Right ventricle myocardium superior (tissue), 1 donor: ENCODE results near the gene CREBRF. TPM values are rescaled to one million over a fixed set of nuclear protein-coding genes. Genes with fewer than 3 reads are reported as not detected.

Experiments used
- ATAC-seq: fragments of 200-7000 bp; cut with Tn5 transposase; one replicate; pipeline ENCODE4 v1.9.1; 2020; ENCODE audit warnings: mild to moderate bottlenecking; ENCODE audit not compliant: poor library complexity
- DNase-seq: peaks from one replicate; pipeline ENCODE4 v3.0.0-alpha.2; 2020
- intact Hi-C: fragments of 100-400 bp; cut with DNase I; formaldehyde crosslinking; loops from one replicate; pipeline ENCODE4 v1.11.2; 2022
- total RNA-seq: library from RNA; stranded (reverse); fragmentation: NEBNext Ultra II Directional; extraction: Animal tissue kit (Norgen Biotek cat#: 25700); gene quantifications from one replicate; pipeline ENCODE4 v1.2.1, GENCODE V29; 2021
- donor health status: DM: no; HTN: yes; CAD: no; lungs with severe emphysema.

Gene CREBRF
- total RNA-seq, 1 donor from 2014 or later: 23.9 TPM

DNA sequence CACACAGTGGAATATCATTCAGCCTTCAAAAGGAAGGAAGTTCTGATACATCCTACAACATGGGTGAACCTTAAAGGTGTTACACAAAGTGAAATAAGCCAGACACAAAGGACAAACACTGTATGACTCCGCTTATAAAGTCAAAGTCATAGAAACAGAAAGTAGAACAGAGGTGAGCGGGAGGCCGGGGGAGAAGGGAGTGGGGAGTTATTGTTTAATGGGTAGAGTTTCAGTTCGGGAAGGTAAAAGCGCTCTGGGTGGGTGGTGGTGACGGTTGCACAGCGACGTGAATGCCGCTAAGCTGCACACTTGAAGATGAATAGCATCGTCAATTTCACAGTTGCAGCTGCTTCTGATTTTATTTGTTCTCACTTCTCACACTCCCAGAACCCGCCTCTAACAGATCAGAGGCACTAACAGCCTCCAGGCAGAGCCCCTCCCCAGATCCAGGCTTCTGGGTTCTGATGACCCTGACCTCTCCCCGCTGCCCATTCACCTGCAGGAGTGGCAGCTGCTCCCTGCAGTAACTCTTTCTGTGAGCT lies 122.3 kb downstream of the CREBRF start:
- intact Hi-C loops: no loop called here
- ATAC-seq (no peak), DNase-seq (no peak)

DNA sequence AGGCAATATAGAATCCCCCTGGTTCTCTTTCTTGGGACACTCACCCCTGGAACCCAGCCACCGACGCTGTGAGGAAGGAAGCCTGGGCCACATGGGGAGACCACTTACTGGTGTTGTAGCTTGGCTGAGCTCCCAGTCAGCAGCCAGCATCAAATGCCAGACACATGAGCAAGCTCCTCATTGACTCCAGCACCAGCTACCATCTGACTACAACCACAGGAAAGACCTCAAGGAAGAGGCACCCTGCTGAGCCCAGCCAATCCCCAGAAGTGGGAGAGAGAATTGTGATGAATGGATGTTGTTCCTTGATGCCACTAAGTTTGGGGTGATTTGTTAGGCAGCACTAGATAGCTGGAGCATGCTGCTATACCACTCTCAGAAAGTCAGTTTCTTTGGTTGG lies 124.2 kb downstream of the CREBRF start:
- DNase-seq (no peak), ATAC-seq (no peak)
- intact Hi-C loops: no loop called here

DNA sequence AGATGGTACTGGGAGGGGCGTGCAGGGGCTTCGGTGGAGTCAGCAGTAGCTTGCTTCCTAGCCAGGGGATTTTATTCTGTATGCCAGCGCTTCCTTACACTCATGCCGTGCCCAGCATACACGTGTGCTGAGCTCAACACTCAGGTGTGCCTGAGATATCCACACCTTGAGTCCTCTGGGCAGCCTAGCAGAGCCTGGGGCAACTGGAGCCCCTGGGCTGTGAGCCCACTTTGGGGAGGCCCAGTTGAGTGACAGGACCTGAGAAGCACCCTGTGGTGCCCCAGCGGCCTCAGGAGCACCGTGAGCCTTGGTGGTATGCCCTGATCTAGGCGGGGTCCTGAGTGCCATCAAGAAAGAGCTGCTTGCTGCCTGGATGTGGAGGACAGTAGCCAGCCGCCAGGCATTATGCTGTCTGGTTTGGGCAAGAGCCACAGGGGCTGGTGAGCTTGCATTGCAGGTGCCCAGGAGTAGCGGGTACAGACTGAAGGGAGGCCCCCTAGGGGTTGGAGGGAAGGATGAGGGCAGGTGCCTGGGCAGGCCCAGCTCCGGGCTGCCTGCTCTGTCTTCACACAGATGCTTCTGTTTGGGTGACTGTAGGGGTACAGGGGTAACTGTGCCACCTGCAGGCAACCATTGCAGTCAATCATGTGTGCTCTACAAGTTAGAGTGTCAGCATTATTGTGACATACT lies 131.0 kb downstream of the CREBRF start:
- no peak for DNase-seq
- intact Hi-C loops: no loop called here
- ATAC-seq: no peak

DNA sequence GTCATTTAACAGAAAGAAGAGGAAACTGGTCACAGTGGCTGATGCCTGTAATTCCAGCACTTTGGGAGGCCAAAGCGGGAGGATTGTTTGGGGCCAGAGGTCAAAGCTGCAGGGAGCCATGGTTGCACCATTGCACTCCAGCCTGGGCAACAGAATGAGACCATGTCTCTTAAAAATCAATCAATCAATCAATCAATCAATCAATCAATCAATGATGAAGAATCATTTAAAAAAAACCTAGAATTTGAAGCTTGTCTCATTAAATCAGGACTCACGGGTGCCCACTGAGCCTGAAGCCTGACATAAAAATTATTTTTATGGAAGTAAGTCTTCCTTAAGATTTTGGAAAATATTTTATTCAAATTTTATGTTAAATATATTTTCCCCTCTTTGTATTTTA lies 132.1 kb downstream of the CREBRF start:
- intact Hi-C loops: no loop called here
- ATAC-seq: no peak
- no peak for DNase-seq

Other genes with a start within 250 kb of the CREBRF start
- gene ERGIC1, start 222.1 kb upstream of the CREBRF start, total RNA-seq: 75.5 TPM
- 22.8 TPM for gene RPL26L1, start 96.9 kb upstream of the CREBRF start, total RNA-seq
- gene ATP6V0E1, start 72.6 kb upstream of the CREBRF start, total RNA-seq: 187 TPM
- gene BNIP1, start 88.2 kb downstream of the CREBRF start, total RNA-seq: 9.1 TPM
- 260 TPM for gene NKX2-5, start 178.9 kb downstream of the CREBRF start, total RNA-seq